NCI-H2227 (cell line): ENCODE data around the gene ITM2C.
A peak's percentile ranks its signal among the peaks of the same experiment; 100 is the strongest.

ENCODE experiments used
- DNase-seq: peaks from one replicate; lab custom pipeline; 2025; ENCODE audit not compliant: unreplicated experiment; lab: John Stamatoyannopoulos, UW

ITM2C gene

DNA sequence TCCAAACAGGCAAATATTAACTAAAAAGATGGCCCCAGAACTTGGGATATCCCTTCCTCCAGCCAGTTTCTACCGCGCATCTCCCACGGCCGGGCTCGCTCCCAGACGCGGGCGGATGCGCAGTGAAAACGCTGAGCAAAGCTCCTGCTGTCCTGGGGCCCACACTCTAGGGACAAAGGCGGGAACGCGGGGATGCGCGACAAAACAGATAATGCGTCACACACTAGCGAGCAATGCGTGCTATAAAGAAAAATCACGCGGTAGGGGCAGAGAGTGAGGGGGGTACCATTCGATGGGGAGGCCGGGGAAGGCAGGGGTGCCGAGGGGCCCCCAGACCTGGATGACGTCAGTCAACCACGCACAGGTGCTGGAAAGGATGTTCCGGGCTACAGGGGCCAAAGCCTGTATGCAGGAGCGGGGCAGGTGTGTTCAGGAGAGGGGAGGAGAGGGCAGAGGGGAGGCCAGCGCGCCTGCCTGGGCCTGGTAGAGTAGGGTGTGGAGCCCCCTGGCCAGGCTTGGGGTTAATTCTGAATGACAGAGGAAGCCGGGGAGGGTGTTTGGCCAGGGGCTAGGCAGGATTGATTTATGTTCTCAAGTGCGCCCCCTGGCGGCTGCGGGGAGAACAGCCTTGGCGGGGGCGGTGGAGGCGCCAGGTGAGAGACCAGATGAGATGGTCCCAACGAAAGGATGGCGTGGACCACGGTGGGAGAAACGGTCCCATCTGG is 14.9 kb upstream of the ITM2C start:
- no peak for DNase-seq

DNA sequence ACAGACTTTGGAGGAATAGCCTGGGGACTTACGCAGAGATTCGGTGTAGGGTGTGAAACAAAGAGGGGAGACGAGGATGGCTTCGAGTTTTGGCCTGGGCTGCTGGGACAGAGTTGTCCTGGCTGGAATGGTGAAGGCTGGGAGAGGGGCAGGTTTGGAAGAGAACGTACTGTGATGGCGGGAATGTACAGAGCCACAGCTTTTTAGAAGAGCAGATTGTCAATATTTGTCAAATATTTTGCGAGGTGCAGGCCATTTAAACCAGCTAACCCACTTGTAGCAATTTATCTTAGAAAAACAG is 14.4 kb upstream of the ITM2C start:
- no peak for DNase-seq

DNA sequence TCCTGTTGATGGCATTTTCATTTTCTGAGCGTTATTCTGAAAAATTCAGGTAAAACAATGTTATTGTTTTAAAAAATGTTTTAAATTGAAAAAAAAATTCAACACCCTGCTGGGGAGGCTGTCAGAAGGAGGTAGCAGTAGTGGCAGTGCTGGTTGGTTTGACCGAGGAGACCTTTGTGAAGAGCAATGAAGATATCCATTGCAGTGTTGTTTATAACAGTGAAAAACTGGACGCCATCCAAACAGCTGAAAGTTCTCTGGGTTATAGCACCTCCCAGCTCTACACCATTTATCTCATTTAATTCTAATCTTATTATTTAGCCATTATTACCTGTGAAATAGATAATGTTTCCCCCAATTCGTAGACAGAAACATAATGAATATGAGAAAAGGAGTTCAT is 12.6 kb upstream of the ITM2C start:
- DNase-seq, result no peak

- DNase-seq, result peak; percentile 85
Observed at GRCh38 chr2:230861552-230862255, 3.0 kb upstream of the ITM2C start.

DNA sequence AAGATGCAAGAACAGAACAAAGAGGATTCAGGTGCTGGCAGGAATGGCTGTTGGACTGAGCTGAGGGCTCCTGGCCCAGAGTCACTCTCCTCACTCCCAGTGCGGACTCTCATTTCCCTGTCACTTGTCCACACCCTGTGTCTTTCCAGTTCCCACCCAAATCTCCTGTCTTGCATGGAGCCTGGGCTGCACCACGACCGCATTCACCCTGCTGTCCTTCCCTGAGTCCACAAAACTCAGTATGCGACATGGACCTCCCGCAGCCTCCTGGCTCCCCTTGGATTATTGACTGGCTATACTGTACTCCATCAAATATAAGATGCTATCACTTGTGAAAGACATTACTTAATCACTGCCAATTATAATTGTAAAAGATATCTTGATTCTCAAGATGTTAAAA is 2.5 kb upstream of the ITM2C start:
- no peak for DNase-seq

- DNase-seq, result no peak
Observed at GRCh38 chr2:230863031-230863430, 1.7 kb upstream of the ITM2C start.

DNA sequence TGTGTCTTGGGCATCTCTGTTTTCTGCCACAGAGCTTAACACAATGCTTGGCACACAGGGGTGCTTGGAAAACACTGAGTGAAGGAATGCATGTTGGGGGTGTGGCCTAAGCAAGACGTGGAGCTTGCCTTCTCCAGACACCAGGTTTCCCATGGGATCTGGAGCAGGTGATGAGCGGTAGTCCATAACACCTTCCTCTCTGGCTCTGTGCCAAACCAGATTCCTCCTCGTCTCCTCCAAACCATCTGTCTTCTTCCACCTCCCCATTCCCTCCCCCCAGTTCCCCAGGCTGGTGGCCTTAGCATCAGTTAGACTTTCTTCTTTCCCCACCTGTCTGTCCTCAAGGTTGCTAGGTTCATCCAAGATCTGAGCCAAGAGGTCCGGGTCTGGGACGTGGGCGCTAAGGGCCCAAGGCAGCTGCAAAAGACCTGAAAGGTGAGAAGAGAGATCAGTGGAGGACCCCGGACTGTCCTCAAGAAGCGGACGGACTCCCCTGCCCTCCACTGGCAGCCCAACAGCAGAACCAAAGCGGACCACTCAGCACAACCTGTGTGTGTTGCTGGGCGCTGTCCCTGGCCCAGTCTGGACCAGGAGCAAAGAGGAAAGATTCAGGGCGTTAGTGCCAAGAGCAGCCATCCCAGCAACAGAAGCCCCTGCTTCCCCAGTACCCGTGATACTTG is 1.2 kb upstream of the ITM2C start:
- no peak for DNase-seq

DNA sequence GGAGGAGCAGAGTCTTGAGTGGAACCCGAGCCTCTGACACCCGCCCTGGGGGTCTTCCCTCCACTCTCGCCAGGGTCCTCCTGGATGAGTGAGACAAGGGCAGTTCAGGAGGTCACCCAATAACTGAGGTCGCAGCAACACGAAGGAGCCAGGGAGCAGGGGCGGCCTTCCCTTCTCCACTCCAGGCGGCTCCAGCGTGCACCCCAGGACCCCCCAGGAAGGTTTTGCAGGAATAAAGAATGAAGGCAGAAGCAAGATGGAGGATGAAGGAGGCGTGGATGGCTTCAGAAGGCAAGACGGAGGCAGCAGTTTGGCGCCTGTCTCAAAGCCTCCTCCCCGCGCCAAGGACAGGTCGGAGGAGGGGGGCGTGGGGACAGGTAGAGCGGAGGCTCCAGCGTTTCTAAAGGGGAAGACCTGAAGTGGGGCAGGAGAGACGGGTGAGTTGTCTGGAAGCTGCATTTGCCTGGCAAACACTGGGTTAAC is 579 bp upstream of the ITM2C start:
- no peak for DNase-seq

GRCh38 chr2:230865307-230865765 is 594 bp downstream of the ITM2C start:
- DNase-seq, result peak; percentile 52

DNA sequence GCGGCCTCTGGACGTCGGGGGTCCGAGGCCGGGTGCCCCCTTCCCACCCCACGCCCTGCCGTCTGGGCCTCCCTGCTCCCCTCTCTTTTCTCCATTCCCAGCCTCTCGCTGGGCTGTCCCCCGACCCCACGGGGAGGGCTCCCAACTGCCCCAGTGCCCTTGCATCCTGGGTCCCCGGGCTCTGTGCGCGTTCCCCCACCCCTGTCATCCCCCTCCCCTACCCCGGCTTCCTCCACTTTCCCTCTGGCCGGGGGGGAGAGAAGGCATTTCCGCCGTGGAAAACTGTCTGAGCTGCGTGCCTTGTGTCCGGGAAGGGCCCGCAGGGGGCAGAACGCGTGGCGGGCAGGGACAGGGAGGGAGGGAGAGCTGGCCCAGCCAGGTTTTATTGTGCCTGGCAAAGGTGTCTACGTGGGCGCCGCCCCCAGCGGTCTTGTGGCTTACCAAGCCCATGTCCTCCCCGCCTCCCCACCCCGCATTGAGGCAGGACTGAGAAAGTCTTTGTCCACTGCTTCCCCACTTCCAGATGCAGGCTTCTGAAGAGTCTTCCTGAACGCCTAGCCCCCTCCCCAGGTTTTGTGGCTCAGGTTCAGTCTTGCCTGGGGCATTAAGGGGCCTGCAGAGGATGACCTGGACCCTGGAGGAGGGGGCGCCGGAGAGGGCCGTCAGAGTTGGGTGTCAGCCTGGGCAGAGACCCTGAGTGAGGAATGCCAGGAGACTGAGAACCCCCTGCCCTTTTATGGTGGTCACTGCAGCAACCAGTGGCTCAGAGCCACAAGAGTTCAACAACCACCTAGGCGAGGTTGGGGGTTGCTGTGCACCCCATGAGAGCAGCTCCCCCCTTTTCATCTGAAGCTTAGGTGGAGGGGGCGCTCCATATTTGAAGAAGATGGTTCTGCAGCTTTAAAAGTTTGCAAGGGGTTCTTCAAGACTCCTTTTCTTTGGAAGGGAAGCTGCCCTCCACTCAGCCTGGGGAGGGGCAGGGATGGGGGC is 1.3 kb downstream of the ITM2C start:
- peak; percentile 42 for DNase-seq

DNA sequence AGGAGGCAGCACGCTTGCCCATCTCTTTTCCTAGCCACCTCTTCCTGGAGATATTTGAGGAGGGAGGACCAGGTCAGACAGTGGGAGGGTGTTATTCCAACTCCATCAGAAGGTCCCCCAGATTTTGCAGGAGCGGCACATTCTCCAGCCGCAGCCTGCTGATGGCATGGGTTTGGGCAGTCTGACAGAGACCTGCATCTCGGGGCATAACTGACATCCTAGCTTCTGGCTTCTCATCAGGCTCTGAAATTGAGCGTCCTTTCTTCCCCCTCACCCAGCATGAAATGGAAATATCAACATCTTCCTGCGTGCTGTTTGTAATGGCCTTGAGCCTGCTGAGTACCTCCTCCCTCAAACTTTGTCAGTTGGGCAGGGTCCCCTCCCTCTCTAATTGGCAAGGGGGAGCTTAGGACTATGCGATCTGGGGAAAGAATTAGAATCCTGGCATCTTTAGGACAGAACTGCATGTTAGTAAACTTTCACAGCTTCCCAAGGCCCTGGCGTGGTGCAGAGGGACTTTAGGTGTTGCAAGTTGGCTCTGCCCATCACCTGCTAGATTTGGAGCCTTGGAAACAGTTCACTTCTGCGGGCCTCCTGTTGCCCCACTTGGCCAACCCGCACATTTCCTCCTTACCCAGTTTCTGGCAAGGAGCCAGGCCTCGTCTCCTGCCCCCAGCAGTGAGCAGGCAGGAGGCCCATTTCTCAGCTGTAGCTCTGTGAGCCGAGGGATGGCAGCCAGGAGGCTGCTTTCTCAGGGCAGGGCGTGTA is 2.2 kb downstream of the ITM2C start:
- peak; percentile 61 for DNase-seq

GRCh38 chr2:230868161-230868946 is 3.6 kb downstream of the ITM2C start:
- peak; percentile 81 for DNase-seq

DNA sequence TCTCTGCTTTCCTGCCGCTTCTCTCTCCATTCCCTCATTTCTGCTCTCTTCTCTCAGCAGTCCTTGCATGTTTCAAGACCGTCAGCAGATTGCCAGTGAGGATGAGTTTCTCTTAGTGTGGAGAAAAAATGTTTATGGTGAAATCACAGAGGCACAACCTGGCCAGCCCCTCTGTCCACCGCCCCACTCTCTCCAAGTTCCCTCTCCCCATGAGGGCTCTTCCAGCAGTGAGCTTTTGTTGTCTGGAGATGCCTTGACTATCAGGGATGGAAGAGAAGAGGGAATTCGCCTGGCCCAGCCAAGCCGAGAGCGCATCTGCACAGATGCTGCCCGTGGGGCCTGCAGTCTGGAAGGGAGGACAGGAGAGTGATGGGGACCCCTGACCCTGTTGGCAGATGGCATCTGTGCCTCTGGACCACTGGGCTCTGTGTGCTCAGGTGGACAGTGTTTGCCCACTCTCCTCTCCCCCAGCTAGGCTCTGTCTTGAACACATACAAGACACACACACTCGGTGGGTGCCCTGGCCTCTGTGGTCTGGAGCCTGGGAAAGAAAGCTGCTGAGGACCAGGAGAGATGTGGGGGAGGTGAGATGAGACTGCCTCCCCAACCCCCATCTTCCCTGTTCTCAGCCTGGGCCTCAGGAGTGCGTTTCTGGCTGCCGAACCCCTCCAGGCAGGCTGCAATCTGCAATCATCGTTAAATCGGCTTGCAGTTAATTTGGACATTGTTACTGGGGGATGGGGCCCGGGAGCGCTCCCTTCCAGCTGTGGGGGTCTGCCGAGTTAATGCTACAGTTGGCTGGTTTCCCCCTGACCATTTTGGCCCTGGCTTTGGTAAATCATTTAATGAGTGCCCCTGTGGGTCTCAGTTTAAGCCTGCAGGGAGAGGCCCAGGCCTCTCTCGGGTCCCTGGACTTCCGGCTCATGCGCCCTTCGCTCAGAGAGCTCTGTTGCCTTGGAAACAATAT is 4.5 kb downstream of the ITM2C start:
- DNase-seq, result peak; percentile 71

- DNase-seq, result peak; percentile 32
Observed at GRCh38 chr2:230869914-230870543, 5.3 kb downstream of the ITM2C start.

- DNase-seq, result peak; percentile 39
Observed at GRCh38 chr2:230870544-230871360, 6.0 kb downstream of the ITM2C start.

DNA sequence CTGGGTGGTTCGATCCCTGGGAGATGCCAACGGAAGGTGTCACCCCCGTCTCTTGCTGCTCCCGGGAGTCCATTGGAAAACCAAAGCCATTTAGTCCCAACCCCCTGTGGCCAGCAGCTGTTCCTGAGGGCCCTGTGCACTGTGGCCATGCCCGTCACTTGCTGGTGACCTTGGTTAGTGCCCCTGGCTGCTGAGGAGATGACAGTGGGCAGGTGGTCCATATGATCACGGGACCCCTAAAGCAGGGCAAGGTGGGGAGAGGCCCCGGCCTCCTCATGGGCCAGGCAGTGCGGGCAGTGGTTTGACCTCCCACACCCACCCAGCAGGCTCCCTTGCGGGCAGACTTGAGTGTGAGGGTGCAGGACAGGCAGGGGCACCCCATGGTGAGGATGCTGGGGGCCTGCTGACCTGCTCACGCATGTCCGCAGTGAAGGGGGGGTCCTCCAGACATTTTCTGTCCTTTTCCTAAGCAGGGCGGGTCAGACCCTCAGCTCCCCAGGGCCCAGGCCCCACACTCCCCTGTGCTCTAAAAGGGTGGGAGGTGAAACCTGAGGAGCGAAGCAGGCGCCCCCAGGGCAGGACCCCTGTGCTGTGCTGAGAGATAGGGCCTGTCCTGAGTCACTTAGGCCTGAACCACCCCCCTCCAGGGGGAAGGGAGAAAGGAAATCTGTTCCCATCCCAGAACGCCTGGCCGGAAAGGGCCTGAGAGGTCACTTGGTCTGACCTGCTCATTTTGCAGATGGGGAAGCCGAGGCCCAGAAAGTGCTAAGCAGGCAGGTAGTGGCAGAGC is 6.8 kb downstream of the ITM2C start:
- no peak for DNase-seq
